ENCODE measurements around the gene H2AZ2.
"Not testable (repeated sequence)": the region's sequence is repeated elsewhere in the genome, so short reads cannot be mapped to it uniquely, and the experiment has no call there.

The H2AZ2 gene

DNA sequence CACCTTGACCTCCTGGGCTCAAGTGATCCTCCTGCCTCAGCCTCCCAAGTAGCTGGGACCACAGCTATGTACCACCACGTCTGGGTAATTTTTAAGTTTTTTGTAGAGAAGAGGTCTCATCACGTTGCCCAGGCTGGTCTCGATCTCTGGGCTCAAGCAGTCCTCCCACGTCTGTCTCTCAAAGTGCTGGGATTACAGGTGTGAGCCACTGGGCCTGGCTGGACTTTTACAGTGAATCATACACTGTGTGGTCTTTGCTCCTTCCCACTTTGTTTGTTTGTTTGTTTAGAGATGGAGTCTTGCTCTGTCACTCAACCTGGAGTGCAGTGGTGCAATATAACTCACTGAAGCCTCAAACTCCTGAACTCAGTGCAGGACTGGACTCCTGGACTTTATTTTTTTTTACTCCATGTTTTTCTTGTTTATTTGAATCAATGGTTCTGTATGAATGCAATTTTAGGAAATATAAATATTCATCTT, 38.9 kb downstream of the H2AZ2 start:
- TF ChIP-seq, protein P1, sequence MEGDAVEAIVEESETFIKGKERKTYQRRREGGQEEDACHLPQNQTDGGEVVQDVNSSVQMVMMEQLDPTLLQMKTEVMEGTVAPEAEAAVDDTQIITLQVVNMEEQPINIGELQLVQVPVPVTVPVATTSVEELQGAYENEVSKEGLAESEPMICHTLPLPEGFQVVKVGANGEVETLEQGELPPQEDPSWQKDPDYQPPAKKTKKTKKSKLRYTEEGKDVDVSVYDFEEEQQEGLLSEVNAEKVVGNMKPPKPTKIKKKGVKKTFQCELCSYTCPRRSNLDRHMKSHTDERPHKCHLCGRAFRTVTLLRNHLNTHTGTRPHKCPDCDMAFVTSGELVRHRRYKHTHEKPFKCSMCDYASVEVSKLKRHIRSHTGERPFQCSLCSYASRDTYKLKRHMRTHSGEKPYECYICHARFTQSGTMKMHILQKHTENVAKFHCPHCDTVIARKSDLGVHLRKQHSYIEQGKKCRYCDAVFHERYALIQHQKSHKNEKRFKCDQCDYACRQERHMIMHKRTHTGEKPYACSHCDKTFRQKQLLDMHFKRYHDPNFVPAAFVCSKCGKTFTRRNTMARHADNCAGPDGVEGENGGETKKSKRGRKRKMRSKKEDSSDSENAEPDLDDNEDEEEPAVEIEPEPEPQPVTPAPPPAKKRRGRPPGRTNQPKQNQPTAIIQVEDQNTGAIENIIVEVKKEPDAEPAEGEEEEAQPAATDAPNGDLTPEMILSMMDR (conservative IDR thresholded peaks at IDR 0.05; ENCODE audit: low read depth, low read length) = no peak
- DNase-seq (ENCODE audit: low read depth) = no peak
- H3K4me3 ChIP-seq (ENCODE audit: low read length) = no peak overlapping the region

DNA sequence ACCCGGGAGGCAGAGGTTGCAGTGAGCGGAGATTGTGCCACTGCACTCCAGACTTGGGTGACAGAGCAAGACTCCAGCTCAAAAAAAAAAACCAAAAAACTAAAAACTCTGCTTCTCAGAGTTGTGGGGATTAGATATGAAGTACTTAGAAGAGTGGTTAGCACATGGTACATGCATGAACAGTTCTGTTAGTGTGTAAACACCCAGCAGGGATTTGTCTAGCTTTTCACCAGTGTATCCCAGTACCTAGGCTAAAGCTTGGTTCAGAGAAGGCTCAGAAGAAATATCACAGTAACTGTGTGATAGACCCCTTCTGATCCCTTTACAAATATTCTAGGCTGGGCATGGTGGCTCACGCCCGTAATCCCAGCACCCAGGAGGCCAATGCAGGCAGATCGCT, 41.9 kb downstream of the H2AZ2 start:
- H3K4me3 ChIP-seq (ENCODE audit: low read length) = no peak overlapping the region
- no peak for DNase-seq (ENCODE audit: low read depth)
- TF ChIP-seq, protein P1 (conservative IDR thresholded peaks at IDR 0.05; ENCODE audit: low read depth, low read length) = no peak

DNA sequence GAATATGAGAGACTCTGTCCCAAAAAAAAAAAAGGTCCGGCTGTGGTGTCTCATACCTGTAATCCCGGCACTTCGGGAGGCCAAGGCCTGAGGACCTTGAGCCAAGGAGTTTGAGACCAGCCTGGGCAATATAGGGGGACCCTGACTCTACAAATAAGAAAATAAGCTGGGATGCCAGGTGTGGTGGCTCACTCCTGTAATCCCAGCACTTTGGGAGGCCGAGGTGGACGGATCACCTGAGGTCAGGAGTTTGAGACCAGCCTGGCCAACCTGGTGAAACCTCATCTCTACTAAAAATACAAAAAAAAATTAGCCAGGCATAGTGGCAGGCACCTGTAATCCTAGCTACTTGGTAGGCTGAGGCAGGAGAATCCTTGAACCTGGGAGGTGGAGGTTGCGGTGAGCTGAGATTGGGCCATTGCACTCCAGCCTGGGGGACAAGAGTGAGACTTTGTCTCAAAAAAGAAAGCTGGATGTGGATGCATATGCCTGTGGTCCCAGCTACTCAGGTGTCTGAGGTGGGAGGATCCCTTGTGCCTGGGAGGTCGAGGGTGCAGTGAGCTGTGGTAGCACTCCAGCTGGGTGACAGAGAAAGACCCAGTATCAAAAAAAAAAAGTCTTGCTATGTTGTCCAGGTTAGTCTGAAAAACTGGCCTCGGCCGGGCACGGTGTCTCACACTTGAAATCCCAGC, 43.9 kb downstream of the H2AZ2 start:
- H3K4me3 ChIP-seq (ENCODE audit: low read length); DNase-seq (ENCODE audit: low read depth): not testable (repeated sequence)

DNA sequence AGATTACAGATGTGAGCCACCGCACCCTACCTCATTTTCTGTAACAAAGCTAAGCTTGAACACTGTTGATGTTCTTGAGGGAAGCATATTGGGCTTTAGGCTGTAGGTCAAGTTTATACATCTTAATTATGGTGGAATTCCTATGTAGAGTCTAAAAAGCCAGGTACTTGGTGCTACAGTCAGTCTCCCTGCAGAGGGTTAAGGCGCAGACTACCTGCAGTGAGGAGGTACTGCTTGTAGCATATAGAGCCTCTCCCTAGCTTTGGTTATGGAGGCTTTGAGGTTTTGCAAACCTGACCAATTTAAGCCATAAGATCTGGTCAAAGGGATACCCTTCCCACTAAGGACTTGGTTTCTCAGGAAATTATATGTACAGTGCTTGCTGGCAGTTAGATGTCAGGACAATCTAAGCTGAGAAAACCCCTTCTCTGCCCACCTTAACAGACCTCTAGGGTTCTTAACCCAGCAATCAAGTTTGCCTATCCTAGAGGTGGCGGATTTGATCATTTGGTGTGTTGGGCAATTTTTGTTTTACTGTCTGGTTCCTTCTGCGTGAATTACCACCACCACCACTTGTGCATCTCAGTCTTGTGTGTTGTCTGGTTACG, 45.4 kb downstream of the H2AZ2 start:
- no peak overlapping the region for H3K4me3 ChIP-seq (ENCODE audit: low read length)
- DNase-seq (ENCODE audit: low read depth) = no peak
- TF ChIP-seq, protein P1 (conservative IDR thresholded peaks at IDR 0.05; ENCODE audit: low read depth, low read length) = no peak

DNA sequence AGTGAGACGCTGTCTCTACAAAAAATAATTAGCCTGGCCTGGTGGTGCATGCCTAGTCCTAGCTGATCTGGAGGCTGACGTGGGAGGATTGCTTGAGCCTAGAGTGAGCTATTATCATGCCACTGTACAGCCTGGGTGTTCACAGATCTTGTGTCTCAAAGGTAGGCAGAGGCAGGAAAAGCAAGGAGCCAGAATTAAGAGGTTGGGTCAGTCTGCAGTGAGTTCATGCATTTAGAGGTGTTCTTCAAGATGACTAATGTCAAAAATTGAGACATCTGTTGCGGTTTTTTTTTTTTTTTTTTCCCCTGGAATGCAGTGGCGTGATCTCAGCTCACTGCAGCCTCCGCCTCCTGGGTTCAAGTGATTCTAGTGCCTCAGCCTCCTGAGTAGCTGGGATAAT, 46.0 kb downstream of the H2AZ2 start:
- TF ChIP-seq, protein P1 (conservative IDR thresholded peaks at IDR 0.05; ENCODE audit: low read depth, low read length) = no peak
- DNase-seq (ENCODE audit: low read depth) = no peak
- H3K4me3 ChIP-seq (ENCODE audit: low read length) = no peak overlapping the region

DNA sequence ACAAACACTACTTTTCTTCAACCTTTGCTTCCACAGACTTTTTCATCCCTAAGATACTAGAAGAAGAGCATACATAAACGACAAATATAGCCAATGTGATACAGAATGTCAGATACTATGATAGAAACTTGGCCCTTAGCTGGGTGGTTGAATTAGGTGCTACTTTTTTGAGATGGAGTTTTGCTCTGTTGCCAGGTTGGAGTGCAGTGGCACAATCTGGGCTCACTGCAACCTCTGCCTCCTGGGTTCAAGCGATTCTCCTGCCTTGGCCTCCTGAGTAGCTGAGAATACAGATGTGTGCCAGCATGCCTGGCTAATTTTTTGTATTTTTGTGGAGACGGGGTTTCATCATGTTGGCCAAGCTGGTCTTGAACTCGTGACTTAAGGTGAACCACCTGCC, 47.9 kb downstream of the H2AZ2 start:
- no peak for DNase-seq (ENCODE audit: low read depth)
- TF ChIP-seq, protein P1 (conservative IDR thresholded peaks at IDR 0.05; ENCODE audit: low read depth, low read length) = no peak
- H3K4me3 ChIP-seq (ENCODE audit: low read length) = no peak overlapping the region

DNA sequence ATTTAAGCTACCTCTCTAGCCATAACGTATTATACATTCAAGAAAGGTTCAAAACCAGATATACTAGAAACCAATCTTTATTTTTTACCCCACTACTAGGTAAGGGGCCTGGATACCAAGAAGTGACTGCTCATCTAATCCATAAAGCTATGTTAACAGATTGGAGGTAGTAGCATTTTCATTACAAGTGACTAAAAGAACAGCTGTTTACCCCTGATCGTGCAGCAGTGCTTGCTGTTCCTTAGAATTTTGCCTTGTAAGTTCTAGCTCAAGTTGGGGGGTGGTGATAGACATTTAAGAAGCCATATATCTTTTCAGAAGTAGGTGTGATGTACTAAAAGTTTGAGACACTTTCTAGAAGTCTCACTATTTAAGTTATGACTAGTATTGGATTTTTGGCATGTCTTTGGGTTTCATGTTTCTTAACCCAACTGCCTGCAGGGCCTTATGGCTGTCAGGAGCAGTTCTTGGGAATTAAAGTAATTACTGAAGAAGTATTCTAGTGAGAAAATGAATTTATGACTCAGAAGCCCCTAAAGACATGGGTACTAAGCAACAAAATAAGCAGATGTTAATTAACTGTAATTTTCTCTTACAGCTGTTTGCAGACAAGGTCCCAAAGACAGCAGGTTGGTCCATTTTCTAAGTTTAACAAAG, 49.1 kb downstream of the H2AZ2 start:
- DNase-seq (ENCODE audit: low read depth) = no peak
- TF ChIP-seq, protein P1 (conservative IDR thresholded peaks at IDR 0.05; ENCODE audit: low read depth, low read length) = no peak
- peak overlapping the region; percentile 67 for H3K4me3 ChIP-seq (ENCODE audit: low read length)

All from retinal pigment epithelial cell (primary cell).